Central memory CD4-positive, alpha-beta T cell (primary cell): ENCODE results near the gene POU3F3.

ENCODE experiments used
- DNase-seq: peaks from one replicate; pipeline ENCODE4 v3.0.0; 2022
- total RNA-seq, 3 experiments: gene quantifications; one replicate each; lab custom pipeline; 2026; lab: John Stamatoyannopoulos, UW

The POU3F3 gene
- total RNA-seq, result 0 reads per million in 3 experiments

GRCh38 chr2:104853534-104854497 lies at the start of gene POU3F3:
TSS of gene POU3F3 (plus strand) at chr2:104854115. CDS start at chr2:104855511, 1,396 bp downstream.
- DNase-seq, result no peak

GRCh38 chr2:104804148-104804890 lies 49.6 kb upstream of the POU3F3 start:
- no peak for DNase-seq

- DNase-seq, result no peak
Observed at GRCh38 chr2:104812286-104812685, 41.6 kb upstream of the POU3F3 start.

- DNase-seq, result no peak
Observed at GRCh38 chr2:104816143-104816542, 37.8 kb upstream of the POU3F3 start.

GRCh38 chr2:104818264-104818663 lies 35.7 kb upstream of the POU3F3 start:
- DNase-seq, result no peak

- DNase-seq, result no peak
Observed at GRCh38 chr2:104820126-104820525, 33.8 kb upstream of the POU3F3 start.

GRCh38 chr2:104825124-104825865 lies 28.6 kb upstream of the POU3F3 start:
- no peak for DNase-seq

GRCh38 chr2:104826016-104826415 lies 27.9 kb upstream of the POU3F3 start:
- no peak for DNase-seq

GRCh38 chr2:104831742-104832141 lies 22.2 kb upstream of the POU3F3 start:
- no peak for DNase-seq

GRCh38 chr2:104834431-104835153 lies 19.3 kb upstream of the POU3F3 start:
- DNase-seq, result no peak

- no peak for DNase-seq
Observed at GRCh38 chr2:104836265-104836664, 17.6 kb upstream of the POU3F3 start.

- no peak for DNase-seq
Observed at GRCh38 chr2:104836841-104837240, 17.1 kb upstream of the POU3F3 start.

GRCh38 chr2:104840156-104840555 lies 13.8 kb upstream of the POU3F3 start:
- no peak for DNase-seq

- no peak for DNase-seq
Observed at GRCh38 chr2:104840893-104841585, 12.9 kb upstream of the POU3F3 start.

- no peak for DNase-seq
Observed at GRCh38 chr2:104841744-104842143, 12.2 kb upstream of the POU3F3 start.

- DNase-seq, result no peak
Observed at GRCh38 chr2:104844807-104845551, 8.9 kb upstream of the POU3F3 start.

- DNase-seq, result no peak
Observed at GRCh38 chr2:104845552-104845931, 8.4 kb upstream of the POU3F3 start.

- DNase-seq, result no peak
Observed at GRCh38 chr2:104845946-104846785, 7.7 kb upstream of the POU3F3 start.

GRCh38 chr2:104846786-104847585 lies 6.9 kb upstream of the POU3F3 start:
- DNase-seq, result no peak
